Ishikawa (cell line): ENCODE results near the gene NADK.

Experiments
- CEBPB ChIP-seq: IDR thresholded peaks from 2 replicates; pipeline ENCODE4 v1.6.1; 2012
- CREB1 ChIP-seq: IDR thresholded peaks from 2 replicates; pipeline ENCODE4 v1.6.1; 2012; ENCODE audit warnings: low read depth
- EGR1 ChIP-seq: IDR thresholded peaks from 2 replicates; pipeline ENCODE4 v1.6.1; 2012
- EP300 ChIP-seq: IDR thresholded peaks from 2 replicates; pipeline ENCODE4 v1.6.1; 2012; ENCODE audit warnings: borderline replicate concordance
- FOXM1 ChIP-seq: IDR thresholded peaks from 2 replicates; pipeline ENCODE4 v1.6.1; 2012; ENCODE audit warnings: low read depth, borderline replicate concordance
- MAX ChIP-seq: IDR thresholded peaks from 2 replicates; pipeline ENCODE4 v1.6.1; 2012
- NFIC ChIP-seq: IDR thresholded peaks from 2 replicates; pipeline ENCODE4 v1.6.1; 2012
- RAD21 ChIP-seq: IDR thresholded peaks from 2 replicates; pipeline ENCODE4 v1.6.1; 2012; ENCODE audit warnings: low read depth
- TAF1 ChIP-seq: IDR thresholded peaks from 2 replicates; pipeline ENCODE4 v1.6.1; 2012; ENCODE audit warnings: low read depth, mild to moderate bottlenecking
- TCF12 ChIP-seq: IDR thresholded peaks from 2 replicates; pipeline ENCODE4 v1.6.1; 2012; ENCODE audit warnings: low read depth
- TEAD4 ChIP-seq: IDR thresholded peaks from 2 replicates; pipeline ENCODE4 v1.6.1; 2012
- USF1 ChIP-seq: IDR thresholded peaks from 2 replicates; pipeline ENCODE4 v1.6.1; 2012
- YY1 ChIP-seq: IDR thresholded peaks from 2 replicates; pipeline ENCODE4 v1.6.1; 2012; ENCODE audit warnings: low read depth
- ZBTB7A ChIP-seq: IDR thresholded peaks from 2 replicates; pipeline ENCODE4 v1.6.1; 2012; ENCODE audit warnings: low read depth
- TF ChIP-seq, protein P1 (sequence below): IDR thresholded peaks from 2 replicates; pipeline ENCODE4 v1.6.1; 2012; ENCODE audit warnings: low read depth, mild to moderate bottlenecking

Gene NADK

DNA sequence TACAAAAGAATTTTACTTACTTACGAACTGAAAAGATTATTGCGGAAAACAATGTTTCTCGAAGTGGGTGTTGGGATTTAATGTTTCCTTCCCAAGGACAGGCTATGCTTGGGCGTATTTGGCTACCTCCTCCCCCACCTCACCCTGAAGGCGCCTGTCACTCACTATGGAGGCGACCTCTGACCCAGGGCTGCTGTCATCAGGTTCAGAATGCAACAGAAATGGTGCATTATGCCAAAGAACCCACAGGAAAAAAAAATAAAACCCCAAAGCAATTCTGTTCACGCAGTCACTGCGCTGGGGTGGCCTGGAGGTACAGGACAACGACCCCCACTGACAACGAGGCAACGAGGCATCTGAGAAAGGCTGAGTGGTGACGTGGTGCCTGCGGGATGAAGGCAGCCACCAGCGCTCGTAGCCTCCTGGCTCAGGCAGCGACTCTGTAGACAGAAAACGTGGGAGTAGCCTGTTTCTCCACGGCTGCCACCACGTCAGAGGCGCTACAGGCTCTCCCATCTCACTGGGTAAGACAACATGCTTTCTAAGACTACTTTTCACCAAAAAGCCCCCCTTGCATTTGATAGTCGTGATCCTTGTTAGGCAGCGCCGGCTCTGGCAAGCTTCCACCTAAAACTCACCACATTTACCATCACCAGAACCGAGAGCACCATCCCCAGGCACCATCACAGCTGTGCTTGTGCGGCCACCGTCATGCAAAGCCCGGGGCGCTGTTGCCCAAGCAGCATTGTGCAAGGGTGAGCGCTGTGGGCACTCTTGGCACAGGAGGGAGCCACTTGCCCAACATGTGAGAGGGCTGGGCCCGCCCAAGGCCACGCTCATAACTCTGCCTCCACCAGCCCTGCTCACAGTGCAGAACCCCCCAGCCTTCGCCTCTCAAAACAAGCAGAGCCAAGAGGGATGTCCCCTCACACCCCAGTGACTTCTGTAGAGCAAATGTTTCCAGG is 14.3 kb downstream of the NADK start:
- TF ChIP-seq FOXM1 (no peak), TEAD4 (no peak), CREB1 (no peak), RAD21 (peak; percentile 12; the same call in 1 of the 2 replicates), EGR1 (no peak), TCF12 (no peak), YY1 (no peak), CEBPB (peak; percentile 66), USF1 (no peak), EP300 (no peak), TAF1 (no peak), ZBTB7A (no peak), NFIC (no peak)
- TF ChIP-seq, protein P1, sequence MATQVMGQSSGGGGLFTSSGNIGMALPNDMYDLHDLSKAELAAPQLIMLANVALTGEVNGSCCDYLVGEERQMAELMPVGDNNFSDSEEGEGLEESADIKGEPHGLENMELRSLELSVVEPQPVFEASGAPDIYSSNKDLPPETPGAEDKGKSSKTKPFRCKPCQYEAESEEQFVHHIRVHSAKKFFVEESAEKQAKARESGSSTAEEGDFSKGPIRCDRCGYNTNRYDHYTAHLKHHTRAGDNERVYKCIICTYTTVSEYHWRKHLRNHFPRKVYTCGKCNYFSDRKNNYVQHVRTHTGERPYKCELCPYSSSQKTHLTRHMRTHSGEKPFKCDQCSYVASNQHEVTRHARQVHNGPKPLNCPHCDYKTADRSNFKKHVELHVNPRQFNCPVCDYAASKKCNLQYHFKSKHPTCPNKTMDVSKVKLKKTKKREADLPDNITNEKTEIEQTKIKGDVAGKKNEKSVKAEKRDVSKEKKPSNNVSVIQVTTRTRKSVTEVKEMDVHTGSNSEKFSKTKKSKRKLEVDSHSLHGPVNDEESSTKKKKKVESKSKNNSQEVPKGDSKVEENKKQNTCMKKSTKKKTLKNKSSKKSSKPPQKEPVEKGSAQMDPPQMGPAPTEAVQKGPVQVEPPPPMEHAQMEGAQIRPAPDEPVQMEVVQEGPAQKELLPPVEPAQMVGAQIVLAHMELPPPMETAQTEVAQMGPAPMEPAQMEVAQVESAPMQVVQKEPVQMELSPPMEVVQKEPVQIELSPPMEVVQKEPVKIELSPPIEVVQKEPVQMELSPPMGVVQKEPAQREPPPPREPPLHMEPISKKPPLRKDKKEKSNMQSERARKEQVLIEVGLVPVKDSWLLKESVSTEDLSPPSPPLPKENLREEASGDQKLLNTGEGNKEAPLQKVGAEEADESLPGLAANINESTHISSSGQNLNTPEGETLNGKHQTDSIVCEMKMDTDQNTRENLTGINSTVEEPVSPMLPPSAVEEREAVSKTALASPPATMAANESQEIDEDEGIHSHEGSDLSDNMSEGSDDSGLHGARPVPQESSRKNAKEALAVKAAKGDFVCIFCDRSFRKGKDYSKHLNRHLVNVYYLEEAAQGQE = no peak

- TF ChIP-seq EGR1 = no peak
- TF ChIP-seq, protein P1 = no peak
- no peak for TF ChIP-seq CEBPB
- TF ChIP-seq USF1 = no peak
Observed at GRCh38 chr1:1761504-1762376, 16.5 kb downstream of the NADK start.

DNA sequence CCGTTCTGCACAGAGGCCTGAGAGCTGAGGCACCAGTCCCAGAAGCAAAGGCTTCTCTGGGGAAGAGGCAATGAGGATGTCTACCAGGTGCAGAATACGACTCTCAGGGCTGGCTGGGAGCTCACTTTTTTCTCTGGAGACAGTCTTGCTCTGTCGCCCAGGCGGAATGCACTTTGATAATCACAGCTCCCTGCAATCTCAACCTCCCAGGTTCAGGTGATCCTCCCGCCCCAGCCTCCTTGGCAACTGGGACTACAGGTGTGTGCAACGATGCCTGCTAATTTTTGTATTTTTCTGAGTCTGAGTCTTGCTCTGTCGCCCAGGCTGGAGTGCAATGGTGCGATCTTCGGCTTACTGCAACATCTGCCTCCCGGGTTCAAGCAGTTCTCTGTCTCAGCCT is 17.6 kb downstream of the NADK start:
- TF ChIP-seq TAF1 = no peak
- peak; percentile 78 for TF ChIP-seq TCF12
- TF ChIP-seq EGR1 = no peak
- TF ChIP-seq NFIC = 0 out of 2 replicates have a peak, but pooled peaks have one; percentile 44
- peak; percentile 48; the same call in 1 of the 2 replicates for TF ChIP-seq EP300
- TF ChIP-seq TEAD4 = peak; percentile 78
- TF ChIP-seq USF1 = no peak

DNA sequence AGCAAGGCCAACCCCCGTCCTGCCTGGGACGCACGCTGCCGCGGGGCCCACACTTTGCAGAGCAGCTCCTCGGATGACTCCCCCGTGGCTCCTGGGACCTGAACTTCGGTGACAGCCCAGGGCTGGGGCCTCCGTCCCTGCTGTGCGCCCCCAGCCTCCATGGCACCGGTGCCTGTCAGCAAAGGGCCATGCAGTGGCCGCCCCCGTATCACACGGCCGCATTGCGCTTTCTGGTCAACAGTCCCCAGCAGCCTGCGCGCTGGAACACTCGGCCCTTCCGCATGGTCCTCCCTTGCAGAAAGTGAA is 18.0 kb downstream of the NADK start:
- TF ChIP-seq CEBPB (no peak), ZBTB7A (no peak)

GRCh38 chr1:1759456-1760344 is 18.6 kb downstream of the NADK start:
- TF ChIP-seq MAX (0 out of 2 replicates have a peak, but pooled peaks have one; percentile 25), FOXM1 (no peak), TAF1 (no peak), ZBTB7A (no peak), EGR1 (no peak)
- TF ChIP-seq, protein P1 = no peak
